Stimulated activated naive B cell treated with anti-CD40 and anti-IgM and Interleukin-4, amounts not matched to agents 10 μg/mL and 1 μg/mL and 100 μg/mL, for 72 hours (primary cell): ENCODE data around the gene ABCA7.

Experiments
- ATAC-seq, 2 donors: fragments of 150-1000 bp; cut with Tn5 transposase; replicated peaks; 2 replicates each; pipeline ENCODE4 v1.10.0; 2021; ENCODE audit warnings: moderate library complexity in 1 of 2
- DNase-seq: peaks from one replicate; pipeline ENCODE4 v3.0.0; 2021
- H3K27ac Mint-ChIP-seq: one replicate; pipeline ENCODE4 v1.8.0; 2022; ENCODE audit warnings: mild to moderate bottlenecking, mixed read lengths
- H3K27me3 Mint-ChIP-seq, 2 donors: one replicate each; pipeline ENCODE4 v1.8.0; 2022; ENCODE audit warnings: mixed read lengths in 2 of 2
- H3K36me3 Mint-ChIP-seq, 2 donors: one replicate each; pipeline ENCODE4 v1.8.0; 2022; ENCODE audit warnings: mixed read lengths in 2 of 2, mild to moderate bottlenecking in 1 of 2
- H3K4me1 Mint-ChIP-seq, 2 donors: one replicate each; pipeline ENCODE4 v1.8.0; 2022; ENCODE audit warnings: mixed read lengths in 2 of 2, mild to moderate bottlenecking in 1 of 2
- H3K4me3 Mint-ChIP-seq, 2 donors: one replicate each; pipeline ENCODE4 v1.8.0; 2022; ENCODE audit warnings: mild to moderate bottlenecking in 2 of 2, mixed read lengths in 2 of 2, moderate library complexity in 1 of 2
- H3K9me3 Mint-ChIP-seq, 2 donors: one replicate each; pipeline ENCODE4 v1.8.0; 2022; ENCODE audit warnings: mixed read lengths in 2 of 2, mild to moderate bottlenecking in 1 of 2

ABCA7 gene

GRCh38 chr19:1080360-1081161 lies 40.7 kb downstream of the ABCA7 start:
- ATAC-seq (no peak), DNase-seq (no peak)
- Mint-ChIP-seq H3K36me3 (peaks cover 49 to 62% of the 10 kb centered on the region in 2 donors), H3K9me3 (no peaks in the 10 kb centered on the region), H3K4me1 (peaks cover 33 to 63% of the 10 kb centered on the region in 2 donors), H3K27ac (peak overlapping the region; percentile 89), H3K27me3 (no peaks in the 10 kb centered on the region), H3K4me3 (peak overlapping the region in 1 of 2 donors; percentile 56)

GRCh38 chr19:1081301-1082164 lies 41.6 kb downstream of the ABCA7 start:
- no peak for ATAC-seq
- peaks cover 33 to 64% of the 10 kb centered on the region in 2 donors for H3K4me1 Mint-ChIP-seq
- peak overlapping the region; percentile 39 to 56 for H3K4me3 Mint-ChIP-seq
- H3K27ac Mint-ChIP-seq = peak overlapping the region; percentile 89
- no peaks in the 10 kb centered on the region for H3K27me3 Mint-ChIP-seq
- peak; percentile 3 for DNase-seq
- H3K9me3 Mint-ChIP-seq = no peaks in the 10 kb centered on the region
- H3K36me3 Mint-ChIP-seq = peaks cover 48 to 63% of the 10 kb centered on the region in 2 donors

GRCh38 chr19:1082165-1082927 lies 42.4 kb downstream of the ABCA7 start:
- H3K36me3 Mint-ChIP-seq = peaks cover 44 to 60% of the 10 kb centered on the region in 2 donors
- H3K4me1 Mint-ChIP-seq = peaks cover 28 to 60% of the 10 kb centered on the region in 2 donors
- H3K9me3 Mint-ChIP-seq = no peaks in the 10 kb centered on the region
- DNase-seq (peak; percentile 30), ATAC-seq (peak; percentile 49 to 54)
- peak overlapping the region in 1 of 2 donors; percentile 25 for H3K4me3 Mint-ChIP-seq
- no peaks in the 10 kb centered on the region for H3K27me3 Mint-ChIP-seq
- H3K27ac Mint-ChIP-seq = peak overlapping the region; percentile 89

- Mint-ChIP-seq H3K9me3 (no peaks in the 10 kb centered on the region), H3K4me3 (peak overlapping the region in 1 of 2 donors; percentile 4), H3K4me1 (peaks cover 33 to 60% of the 10 kb centered on the region in 2 donors), H3K36me3 (peaks cover 47 to 65% of the 10 kb centered on the region in 2 donors), H3K27ac (peak overlapping the region; percentile 62), H3K27me3 (no peaks in the 10 kb centered on the region)
- ATAC-seq (no peak), DNase-seq (no peak)
Observed at GRCh38 chr19:1082928-1083816, 43.3 kb downstream of the ABCA7 start.

GRCh38 chr19:1084024-1084868 lies 44.3 kb downstream of the ABCA7 start:
- no peak overlapping the region for H3K4me3 Mint-ChIP-seq
- H3K36me3 Mint-ChIP-seq = peaks cover 56 to 75% of the 10 kb centered on the region in 2 donors
- H3K27ac Mint-ChIP-seq = peak overlapping the region; percentile 85
- ATAC-seq (no peak), DNase-seq (peak; percentile 2)
- H3K27me3 Mint-ChIP-seq = no peaks in the 10 kb centered on the region
- H3K9me3 Mint-ChIP-seq = no peaks in the 10 kb centered on the region
- peaks cover 42 to 69% of the 10 kb centered on the region in 2 donors for H3K4me1 Mint-ChIP-seq

GRCh38 chr19:1085053-1085658 lies 45.2 kb downstream of the ABCA7 start:
- no peak for ATAC-seq
- Mint-ChIP-seq H3K4me1 (peaks cover 45 to 67% of the 10 kb centered on the region in 2 donors), H3K27me3 (no peaks in the 10 kb centered on the region), H3K36me3 (peaks cover 55 to 74% of the 10 kb centered on the region in 2 donors), H3K9me3 (no peaks in the 10 kb centered on the region), H3K4me3 (peak overlapping the region; percentile 51 to 54), H3K27ac (peak overlapping the region; percentile 85)
- DNase-seq = no peak

GRCh38 chr19:1085676-1086442 lies 46.0 kb downstream of the ABCA7 start:
- Mint-ChIP-seq H3K36me3 (peaks cover 52 to 67% of the 10 kb centered on the region in 2 donors), H3K27ac (peak overlapping the region; percentile 85), H3K27me3 (no peaks in the 10 kb centered on the region), H3K4me3 (peak overlapping the region; percentile 51 to 54), H3K9me3 (no peaks in the 10 kb centered on the region), H3K4me1 (peaks cover 40 to 62% of the 10 kb centered on the region in 2 donors)
- DNase-seq (no peak), ATAC-seq (no peak)

- ATAC-seq = no peak
- no peaks in the 10 kb centered on the region for H3K9me3 Mint-ChIP-seq
- H3K4me1 Mint-ChIP-seq = peaks cover 36 to 54% of the 10 kb centered on the region in 2 donors
- peak overlapping the region; percentile 85 for H3K27ac Mint-ChIP-seq
- H3K27me3 Mint-ChIP-seq = no peaks in the 10 kb centered on the region
- peaks cover 51 to 59% of the 10 kb centered on the region in 2 donors for H3K36me3 Mint-ChIP-seq
- H3K4me3 Mint-ChIP-seq = peak overlapping the region in 1 of 2 donors; percentile 50
- no peak for DNase-seq
Observed at GRCh38 chr19:1086613-1087012, 46.7 kb downstream of the ABCA7 start.

- H3K4me3 Mint-ChIP-seq = peak overlapping the region; percentile 71 to 76
- peaks cover 36 to 53% of the 10 kb centered on the region in 2 donors for H3K4me1 Mint-ChIP-seq
- peak; percentile 64 for DNase-seq
Observed at GRCh38 chr19:1087813-1088415, 48.0 kb downstream of the ABCA7 start.

GRCh38 chr19:1088416-1089010 lies 48.6 kb downstream of the ABCA7 start:
- no peaks in the 10 kb centered on the region for H3K27me3 Mint-ChIP-seq
- ATAC-seq (peak in 1 of 2 donors; percentile 6), DNase-seq (no peak)
- H3K4me1 Mint-ChIP-seq = peaks cover 39 to 57% of the 10 kb centered on the region in 2 donors
- H3K27ac Mint-ChIP-seq = peak overlapping the region; percentile 94
- H3K4me3 Mint-ChIP-seq = peak overlapping the region; percentile 71 to 76
- no peaks in the 10 kb centered on the region for H3K9me3 Mint-ChIP-seq
- peaks cover 51 to 54% of the 10 kb centered on the region in 2 donors for H3K36me3 Mint-ChIP-seq

More at GRCh38 chr19:1087813-1088415, 48.0 kb downstream of the ABCA7 start:
- peaks cover 48 to 50% of the 10 kb centered on the region in 2 donors for H3K36me3 Mint-ChIP-seq
- no peaks in the 10 kb centered on the region for H3K27me3 Mint-ChIP-seq
- H3K27ac Mint-ChIP-seq = peak overlapping the region; percentile 94
- H3K9me3 Mint-ChIP-seq = no peaks in the 10 kb centered on the region
- peak; percentile 69 to 72 for ATAC-seq
